ENCODE measurements around the gene TRMU.

Gene TRMU

DNA sequence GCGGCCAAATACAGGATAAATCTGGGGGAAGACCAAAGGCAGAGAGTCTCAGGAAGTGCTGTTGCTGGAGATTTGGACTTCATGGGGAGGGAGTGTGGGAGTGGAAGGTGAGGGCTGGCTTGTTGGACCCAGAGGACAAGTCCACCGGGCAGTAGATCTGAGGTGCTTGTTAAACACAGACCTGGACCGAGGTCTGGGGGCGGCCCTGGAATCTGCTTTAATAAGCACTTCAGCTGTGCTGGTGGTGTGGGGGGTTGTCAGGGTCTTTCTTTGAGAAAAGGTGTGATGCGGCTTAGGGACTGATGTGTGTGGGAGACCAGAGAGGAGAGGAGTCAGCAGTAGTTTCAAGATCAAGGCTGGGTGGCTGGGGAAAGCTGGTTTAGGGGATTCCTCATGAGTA is 4.4 kb downstream of the TRMU start:
- no peak for DNase-seq

DNA sequence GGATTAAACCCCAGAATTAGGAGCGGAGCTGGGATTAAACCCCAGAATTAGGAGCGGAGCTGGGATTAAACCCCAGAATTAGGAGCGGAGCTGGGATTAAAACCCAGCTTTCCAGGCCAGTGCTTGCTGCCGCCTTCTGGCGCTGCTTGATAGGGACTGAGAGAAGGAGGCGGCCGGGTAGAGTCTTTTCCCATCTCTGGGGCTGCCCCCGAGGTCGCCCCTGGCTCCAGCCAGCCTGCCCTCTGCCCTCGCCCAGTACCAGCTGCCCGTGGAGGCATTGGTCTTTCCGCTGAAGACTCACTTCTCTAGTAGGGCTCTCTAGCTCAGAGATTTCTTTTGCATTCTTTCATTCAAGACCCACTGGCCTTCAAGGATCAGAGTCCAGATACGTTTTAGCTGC is 5.2 kb downstream of the TRMU start:
- DNase-seq = no peak

DNA sequence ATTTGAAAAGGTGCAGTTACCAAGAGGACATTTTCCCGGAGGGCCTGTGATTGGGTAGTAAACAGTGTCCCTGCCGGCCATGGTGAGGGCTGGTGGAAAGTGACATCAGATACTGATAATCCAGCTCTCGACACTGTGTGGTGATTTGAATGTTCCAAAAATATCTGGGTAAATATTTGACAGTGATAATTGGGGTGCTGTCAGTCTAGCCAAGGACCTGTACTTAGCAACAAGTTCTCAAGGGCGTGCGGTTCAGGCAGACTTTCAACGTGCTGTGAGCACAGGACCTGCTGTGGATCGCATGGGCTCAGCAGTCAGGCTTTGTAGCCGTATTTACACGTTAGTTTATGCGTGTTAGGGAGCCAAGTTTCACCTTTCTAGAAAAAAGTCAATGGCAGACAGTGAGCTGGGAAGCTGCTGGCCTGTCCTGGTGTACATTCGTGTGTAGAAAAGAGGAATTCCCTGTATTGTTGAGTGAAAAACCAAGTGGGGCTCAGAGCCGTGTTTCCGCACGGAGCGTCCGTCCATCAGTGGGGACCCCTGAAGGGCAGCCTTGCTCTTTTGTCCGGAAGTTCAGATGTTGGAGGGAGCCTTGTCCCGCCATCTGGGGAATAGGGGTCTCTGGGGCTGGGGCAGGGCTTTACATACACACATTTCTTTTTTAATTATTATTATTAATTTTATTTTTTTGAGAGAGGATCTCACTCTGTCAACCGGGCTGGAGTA is 11.3 kb downstream of the TRMU start:
- no peak for DNase-seq

DNA sequence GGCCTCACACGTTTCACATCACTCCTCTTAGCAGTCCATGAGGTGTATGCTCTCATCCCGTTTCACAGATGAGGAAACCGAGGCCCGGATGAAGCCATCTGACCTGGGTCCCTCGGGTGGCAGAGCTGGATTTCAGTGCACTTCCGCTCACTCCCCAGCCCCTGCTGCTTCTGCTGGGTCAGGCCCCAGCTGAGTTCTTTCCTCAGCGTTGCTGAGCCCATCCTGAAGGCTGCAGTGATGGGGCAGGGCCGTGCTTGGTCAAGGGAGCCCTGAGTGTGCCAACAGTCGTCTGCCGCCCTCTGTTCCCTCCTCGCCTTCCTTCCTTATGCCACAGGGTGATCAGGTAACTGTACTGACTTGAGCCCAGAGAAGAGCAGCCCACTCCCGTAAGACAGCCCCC is 12.1 kb downstream of the TRMU start:
- no peak for DNase-seq

DNA sequence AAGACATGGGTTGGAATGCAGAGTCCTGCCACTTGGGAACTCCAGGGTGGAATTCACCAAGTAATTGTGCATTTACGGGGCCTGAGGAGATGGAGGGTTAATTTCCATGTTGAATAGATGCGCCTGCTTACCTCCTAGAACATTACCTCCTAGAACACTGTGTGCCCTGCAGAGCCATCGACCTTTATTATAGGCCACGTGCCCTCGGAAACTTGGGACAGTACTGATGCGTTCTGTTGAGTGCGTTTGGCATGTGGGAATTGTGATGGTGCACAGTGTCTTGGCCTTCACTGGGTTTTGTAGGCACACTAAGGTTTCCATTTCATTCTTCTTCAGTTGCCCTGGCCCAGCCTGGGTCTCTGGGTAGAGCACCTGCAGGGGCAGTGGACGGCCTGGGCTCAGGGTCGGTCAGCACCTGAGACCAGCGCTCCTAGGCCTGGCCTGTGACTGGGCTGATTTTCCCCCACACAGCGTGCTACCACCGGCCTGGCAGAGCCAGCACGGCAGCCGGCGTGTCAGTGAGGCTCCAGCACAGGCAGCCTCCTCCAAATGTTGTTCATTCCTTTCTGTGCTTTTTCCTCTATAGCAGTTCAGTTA is 12.7 kb downstream of the TRMU start:
- DNase-seq = no peak

DNA sequence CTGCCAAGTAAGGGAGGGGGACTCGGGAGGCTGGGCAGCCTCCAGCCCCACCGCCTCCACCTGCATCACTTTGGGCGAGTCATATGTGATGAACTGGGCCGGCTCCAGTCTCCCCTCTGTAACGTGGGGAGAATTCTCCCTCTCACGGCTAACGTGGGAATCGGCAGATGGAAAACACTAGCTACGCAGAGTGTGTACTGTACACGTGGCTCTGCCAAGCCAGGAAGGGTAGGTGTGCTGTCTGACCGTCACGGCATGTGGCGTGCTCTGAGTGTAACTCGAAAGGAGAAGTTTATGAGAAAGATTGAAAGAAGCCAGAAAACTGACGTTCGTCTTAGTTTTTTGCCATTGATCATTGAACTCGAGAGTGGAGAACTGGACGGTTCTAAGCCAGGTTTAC is 13.7 kb downstream of the TRMU start:
- DNase-seq = no peak

DNA sequence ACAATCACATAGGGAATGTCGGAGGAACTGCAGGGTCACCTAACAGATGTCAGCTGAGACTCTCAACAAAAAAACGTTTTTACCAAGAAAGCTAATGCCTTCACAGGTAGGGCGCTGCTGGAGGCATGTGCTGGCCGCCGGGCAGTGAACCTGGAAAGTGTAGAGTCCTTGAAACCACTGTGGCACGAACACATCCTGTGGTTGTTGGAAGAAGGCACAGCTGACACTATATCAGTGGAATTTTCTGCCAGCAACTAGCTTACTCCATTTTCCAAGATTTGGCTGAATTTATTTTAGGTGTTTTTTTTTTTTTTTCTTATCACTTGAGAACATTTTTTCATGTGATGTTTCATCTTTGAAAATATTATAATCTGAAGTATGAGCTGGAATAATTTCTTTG is 14.2 kb downstream of the TRMU start:
- no peak for DNase-seq

DNA sequence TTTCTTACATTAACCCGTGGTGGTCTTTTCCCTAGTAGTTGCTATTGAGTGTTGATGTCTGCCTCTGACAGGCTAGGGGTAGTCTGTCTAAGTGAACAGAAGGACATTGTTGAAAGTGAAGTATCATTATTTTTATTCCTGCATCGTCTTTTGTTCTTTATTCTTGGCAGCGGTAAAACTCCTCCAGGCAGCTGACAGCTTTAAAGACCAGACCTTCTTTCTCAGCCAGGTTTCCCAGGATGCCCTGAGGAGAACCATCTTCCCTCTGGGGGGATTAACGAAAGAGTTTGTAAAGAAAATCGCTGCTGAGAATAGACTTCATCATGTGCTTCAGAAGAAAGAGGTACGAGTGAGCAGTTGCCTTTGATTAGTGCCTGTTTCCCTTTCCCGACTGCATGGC is 14.6 kb downstream of the TRMU start:
- no peak for DNase-seq

DNA sequence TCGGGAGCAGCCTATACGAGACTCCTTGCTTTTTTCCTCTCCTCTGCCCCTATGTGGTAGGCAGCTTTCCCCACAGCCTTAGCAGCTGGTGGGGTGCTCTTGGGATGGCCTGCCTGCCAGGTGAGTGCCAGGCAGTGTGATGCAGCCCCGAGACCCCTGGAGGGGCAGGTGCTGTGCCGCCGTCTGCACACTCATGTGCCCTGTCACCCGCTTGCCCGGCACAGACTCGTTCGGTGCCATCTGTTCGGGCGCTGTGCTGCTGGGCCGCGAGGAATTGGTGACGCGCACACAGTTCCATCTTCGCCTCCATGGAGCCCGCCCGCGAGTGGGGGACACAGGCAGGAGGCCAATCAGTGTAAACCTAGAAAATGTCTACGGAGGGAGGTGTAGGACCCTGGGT is 15.1 kb downstream of the TRMU start:
- no peak for DNase-seq

DNA sequence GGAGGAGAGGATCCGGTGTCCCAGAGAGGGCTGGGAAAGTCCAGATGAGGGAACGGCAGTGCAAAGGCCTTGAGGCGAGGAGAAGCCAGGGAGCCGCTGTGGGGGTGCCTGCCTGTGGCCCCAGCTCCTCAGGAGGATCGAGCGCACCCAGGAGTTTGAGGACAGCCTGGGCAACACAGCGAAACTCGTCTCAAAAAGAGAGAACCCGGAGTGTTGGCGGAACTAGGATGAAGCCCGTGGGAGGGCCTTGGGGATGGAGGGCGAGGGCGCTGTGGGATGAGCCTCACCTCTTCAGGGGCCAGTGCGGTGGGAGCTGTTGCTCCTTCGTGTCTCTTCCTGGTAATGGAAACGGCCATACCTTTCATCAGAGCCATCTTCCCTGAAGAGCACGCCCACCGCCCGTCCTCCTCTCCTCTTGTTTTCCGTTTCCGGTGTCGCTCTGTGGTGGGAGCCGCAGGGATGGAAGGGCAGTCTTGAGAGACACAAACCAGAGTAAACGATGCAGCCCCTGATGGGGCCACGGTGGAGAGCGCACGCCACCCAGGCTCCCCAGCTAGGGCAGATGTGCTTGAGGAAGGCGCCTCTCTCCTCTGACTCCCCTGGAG is 15.7 kb downstream of the TRMU start:
- DNase-seq = no peak

DNA sequence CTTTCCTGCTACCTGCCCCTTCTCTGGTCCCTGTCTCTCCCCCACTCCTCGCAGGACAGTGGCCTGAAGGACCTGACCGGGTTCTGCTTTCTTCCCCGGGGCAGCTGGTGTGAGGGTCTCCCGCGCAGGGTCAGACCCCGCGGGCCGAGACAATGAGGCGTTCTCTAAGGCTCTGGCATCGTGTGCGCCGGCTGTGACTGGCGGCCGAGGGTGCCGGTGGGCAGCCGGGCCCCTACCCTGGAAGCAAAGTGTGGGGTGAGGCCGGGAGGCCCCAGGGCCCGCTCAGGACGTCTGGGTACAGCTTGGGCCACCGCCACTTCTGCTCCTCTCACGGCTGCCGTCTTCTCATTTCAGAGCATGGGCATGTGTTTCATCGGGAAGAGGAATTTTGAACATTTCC is 16.3 kb downstream of the TRMU start:
- no peak for DNase-seq

DNA sequence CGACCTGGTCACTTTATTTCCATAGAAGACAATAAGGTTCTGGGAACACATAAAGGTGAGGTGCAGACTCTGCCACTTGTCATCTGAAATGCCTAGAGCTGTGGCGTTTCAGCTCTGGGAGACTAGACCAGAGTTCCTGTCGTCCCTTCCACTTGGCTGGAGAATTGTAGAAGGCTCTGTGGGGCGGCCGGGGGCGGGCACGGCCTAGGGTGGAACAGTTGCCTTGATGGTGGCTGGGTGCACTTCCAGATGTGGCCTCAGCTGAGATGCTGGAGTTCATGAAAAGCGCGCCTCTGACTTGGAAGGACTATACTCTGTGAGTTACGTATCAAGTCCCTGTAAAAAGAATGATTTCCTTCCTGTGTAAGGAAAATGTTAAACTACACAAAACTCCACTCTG is 16.8 kb downstream of the TRMU start:
- no peak for DNase-seq

DNA sequence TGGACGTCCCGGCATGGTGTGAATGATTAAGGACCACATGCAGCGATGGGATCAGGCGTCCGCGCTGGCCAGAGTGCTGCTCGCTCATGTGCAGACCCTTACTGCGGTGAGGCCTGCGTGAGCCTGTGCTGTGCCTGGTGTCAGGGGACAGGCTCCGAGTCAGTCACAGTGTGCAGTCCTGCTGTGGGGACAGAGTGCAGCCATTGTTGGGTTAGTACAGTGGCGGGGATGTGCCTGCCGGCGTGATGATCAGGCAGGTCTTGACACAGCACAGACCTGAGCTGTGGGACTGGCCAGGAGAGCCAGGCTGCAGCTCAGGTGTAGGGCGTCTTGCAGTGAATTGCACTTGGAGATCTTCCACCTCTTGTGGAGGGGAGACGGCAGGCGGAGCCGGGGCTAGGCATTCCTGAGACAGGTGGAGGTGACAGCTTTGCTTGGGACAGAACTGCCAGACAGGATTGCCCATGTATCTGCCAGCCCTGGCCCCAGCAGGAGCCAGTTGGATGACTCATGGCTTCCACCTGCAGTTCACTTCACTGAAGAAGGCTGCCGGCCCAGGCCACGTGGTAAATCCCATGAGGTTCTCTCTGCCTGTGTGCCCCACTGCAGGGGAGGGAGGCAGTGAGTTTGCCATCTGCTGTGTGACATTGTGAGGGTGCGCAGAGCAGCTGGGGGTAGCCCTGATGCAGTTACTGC is 17.3 kb downstream of the TRMU start:
- no peak for DNase-seq

DNA sequence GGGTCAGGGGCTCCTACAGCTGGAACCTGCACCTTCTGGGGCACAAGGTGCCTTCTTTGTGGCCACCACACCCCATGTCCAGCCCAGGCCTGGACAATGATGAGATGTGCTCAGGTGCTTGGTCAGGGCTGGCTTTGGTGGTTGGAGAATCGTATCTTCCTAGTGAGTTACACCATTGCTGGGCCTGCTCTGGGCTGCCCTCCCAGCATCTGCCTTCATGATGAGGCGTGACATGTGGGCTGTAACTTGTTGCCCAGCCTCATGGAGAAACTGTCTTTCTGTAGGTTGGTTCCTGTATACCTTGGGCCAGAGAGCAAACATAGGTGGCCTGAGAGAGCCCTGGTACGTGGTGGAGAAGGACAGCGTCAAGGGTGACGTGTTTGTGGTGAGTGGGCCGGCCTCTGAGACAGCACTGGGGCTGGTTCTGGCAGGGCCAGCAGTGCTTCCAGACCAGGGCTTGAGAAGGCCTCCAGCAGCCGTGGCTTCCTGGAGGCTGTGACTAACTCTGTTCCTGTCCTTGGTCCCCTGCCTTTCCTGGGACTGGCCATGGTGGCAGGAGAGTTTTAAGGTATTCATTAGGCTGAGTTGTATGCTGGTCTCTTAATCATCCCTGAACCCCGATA is 18.1 kb downstream of the TRMU start:
- no peak for DNase-seq

DNA sequence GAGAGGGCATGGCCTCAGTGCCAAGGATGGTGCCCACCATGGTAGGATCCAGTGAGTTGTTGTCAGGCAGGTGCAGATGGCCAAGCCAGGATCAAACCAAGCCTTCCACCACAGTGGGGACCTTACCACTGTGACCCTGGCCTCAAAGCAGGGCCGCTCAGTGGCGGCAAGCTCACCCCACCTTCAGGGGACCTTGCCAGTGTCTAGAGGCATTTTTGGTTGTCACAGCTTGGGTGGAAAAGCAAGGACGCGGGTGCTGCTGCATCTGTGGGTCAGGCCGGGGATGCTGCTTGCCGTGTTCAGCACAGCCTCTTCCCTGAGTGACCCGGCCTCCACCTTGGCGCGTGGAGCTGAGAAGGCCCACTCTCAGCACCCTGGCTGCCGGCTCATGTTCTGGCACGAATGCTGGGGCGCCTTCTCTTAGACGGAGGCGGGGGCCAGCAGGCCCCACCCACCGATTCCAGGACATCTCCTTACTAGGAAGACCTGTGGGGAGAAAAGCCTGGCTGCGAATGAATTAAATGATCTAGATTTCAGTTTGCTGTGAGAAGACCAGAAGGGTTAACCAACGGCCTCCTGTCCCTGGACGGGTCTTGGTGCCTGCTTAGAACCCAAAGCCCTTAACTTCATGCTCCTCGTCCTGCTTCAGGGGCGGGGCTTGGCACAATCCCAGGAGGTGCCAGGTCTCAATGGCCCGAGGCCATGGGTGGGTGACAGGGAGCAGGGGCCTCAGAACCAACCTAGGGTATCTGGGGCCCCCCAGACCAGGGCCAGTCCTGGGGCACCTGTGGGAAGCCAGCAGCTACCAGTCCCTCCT is 18.9 kb downstream of the TRMU start:
- DNase-seq = no peak

DNA sequence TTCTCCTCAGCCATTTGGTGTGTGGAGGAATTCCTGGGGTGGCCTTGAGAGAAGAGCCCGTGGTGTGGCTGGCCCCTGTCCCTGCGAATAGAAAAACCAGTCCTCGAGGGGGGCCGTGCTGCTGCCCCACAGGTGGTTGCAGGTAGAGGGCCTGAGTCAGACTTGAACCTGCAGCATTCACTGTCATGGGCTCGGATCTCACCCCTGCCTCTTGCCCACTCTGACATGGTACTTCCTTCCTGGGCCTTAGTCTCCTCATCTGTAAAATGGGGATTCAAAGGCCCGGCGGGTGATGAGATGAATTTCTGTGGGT is 19.4 kb downstream of the TRMU start:
- no peak for DNase-seq

DNA sequence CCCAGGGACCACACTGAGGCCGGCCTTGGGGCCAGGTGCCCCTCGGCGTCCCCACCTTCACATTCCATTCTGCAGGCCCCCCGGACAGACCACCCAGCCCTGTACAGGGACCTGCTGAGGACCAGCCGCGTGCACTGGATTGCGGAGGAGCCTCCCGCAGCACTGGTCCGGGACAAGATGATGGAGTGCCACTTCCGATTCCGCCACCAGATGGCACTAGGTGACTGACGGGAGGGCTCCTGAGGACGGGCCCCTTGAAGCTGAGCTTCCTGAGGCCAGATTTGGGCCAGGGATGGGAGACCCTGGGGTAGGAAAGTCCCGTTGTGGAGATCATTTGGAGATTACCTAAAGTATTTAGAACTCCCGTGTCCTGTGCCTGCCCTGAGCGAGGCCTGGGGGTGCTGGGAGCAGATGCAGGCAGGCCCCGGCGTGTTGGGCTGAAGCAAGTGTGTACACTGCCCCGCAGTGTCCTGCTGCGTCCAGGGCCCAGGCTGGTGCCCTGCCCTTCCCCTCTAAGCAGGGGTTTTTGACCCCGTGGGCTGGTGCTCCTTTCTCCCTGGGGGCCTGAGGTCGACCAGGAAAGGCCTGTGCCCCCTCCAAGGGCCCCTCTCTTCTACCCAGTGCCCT is 20.0 kb downstream of the TRMU start:
- peak; percentile 21 for DNase-seq

DNA sequence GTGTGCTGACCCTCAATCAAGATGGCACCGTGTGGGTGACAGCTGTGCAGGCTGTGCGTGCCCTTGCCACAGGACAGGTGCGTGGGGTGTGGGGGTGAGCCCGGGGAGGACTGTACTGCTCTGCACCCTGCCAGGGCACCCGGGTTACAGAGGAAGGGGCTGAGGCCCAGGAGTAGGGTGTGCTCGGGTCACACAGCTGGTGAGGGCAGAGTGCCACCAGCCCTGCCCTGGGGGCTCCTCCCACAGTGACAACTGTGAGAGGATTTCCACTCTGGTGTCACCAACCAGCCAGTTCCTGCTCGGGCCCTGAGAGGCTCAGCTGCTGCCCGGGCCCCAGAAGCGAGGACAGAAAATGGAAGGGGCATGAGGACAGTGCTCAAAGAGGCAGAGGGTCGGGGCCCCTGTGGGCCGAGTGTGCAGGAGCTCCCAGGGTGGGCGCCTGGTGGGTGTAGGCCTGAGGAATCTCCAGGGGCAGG is 20.5 kb downstream of the TRMU start:
- no peak for DNase-seq

DNA sequence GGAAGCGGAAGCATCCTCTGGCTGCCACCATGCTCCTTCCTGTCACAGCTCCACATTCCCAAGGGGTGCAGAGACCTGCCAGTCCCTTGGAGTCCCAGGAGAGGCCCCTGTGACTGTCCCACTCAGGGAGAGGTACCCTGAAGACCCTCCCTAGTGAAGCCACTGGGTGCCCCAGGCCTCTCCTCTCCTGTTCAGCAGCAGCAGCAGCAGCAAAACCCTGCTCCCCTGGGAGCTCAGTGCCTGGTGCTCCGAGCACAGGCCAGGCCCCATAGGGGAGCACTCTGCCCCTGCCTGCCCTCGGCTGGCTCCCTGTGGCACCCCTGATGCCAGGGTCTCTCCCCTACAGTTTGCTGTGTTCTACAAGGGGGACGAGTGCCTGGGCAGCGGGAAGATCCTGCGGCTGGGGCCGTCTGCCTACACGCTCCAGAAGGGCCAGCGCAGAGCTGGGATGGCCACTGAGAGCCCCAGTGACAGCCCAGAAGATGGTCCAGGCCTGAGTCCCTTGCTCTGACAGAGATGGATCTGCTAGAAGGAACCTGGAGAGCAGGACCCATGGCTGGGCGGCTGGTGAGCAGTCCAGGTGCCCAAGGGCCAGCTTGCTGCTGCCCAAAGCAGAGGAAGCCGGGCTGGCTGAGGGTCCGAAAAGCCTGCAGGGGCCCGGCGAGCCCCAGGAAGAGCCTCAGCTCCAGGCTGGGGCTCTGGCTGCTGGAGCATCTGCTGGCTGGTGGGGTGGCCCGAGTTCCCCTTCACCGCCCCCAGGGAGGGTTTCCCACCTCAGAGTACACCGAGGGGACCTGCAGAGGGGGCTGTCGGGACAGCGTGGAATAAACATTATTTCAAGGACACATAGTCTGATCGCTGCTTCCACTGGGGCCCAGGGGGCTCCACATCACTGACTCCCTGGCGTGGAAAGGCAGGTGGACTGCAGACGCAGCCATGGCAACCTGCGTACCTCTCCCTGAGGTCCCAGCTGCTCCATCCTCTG is 21.3 kb downstream of the TRMU start:
- no peak for DNase-seq

DNA sequence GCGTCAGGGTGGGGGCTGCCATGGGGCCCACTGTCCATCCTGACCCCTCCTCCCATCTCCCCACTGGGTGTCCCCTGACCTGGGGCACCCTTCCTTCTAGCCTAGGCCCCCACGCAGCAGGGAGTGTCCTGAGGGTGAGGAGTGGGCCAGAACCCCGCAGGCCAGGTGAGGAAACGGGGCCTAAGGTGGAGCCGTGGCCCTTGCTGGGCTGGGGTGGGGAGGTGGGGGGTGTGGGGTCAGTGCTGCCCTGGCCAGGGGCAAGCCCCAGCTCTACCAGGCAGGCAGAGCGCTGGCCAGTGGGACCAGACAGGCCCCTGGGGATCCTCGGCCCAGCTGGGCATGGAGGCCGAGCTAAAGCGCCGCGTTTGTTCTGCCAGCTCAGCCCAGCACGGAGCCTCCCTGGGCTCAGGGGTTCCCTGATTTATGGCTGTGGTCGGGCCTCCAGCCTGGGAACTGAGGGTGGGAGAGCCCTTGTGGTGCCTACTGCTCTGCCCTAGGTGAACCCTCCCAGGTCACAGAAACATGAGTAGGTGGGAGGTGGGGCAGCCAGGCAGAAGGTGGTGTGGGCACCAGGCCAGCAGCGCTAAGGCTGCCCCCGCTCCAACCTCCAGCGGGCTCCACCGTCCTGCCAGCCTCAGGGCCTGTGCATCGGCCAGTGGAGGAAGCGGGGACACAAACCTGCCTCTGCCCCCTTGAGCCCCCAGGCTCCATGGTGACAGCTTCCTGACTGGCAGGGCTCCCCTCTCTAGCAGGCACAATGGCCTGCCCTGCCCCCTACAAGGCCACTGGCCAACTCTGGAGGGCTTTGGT is 22.4 kb downstream of the TRMU start:
- DNase-seq = no peak
